ENCODE data around the gene NSG1.

Gene NSG1

GRCh38 chr4:4361883-4362282, 25.0 kb upstream of the NSG1 start:
- no peaks in the 10 kb centered on the region for H3F3A ChIP-seq (ENCODE audit: control insufficient read depth, insufficient read depth)
- no peaks in the 10 kb centered on the region for H3K79me2 ChIP-seq (ENCODE audit: control insufficient read depth, low read length)
- H3K27me3 ChIP-seq (ENCODE audit: control insufficient read depth, low read length), result no peaks in the 10 kb centered on the region
- peaks cover 6% of the 10 kb centered on the region; the same call in 1 of the 2 replicates for H3K9me3 ChIP-seq (ENCODE audit: control insufficient read depth, insufficient read depth, low read length)
- H3K27ac ChIP-seq (ENCODE audit: low read depth, low read length), result no peak overlapping the region
- H3K4me1 ChIP-seq (ENCODE audit: control insufficient read depth, low read length), result no peaks in the 10 kb centered on the region
- H3K4me3 ChIP-seq (ENCODE audit: low read length), result no peak overlapping the region
- no peaks in the 10 kb centered on the region for H3K9me2 ChIP-seq (replicated peaks; ENCODE audit: control insufficient read depth, low read length)
- H3K4me2 ChIP-seq (ENCODE audit: low read length), result no peak overlapping the region
- TF ChIP-seq CTCF (IDR thresholded peaks at IDR 0.05; ENCODE audit: low read depth, low read length, poor library complexity, severe bottlenecking), result no peak
- no peak for TF ChIP-seq EZH2phosphoT487 (IDR thresholded peaks at IDR 0.05; ENCODE audit: borderline replicate concordance, low read length)
- H4K20me1 ChIP-seq (ENCODE audit: control insufficient read depth, insufficient read depth, low read depth, low read length), result no peaks in the 10 kb centered on the region
- no peaks in the 10 kb centered on the region for H3K36me3 ChIP-seq (ENCODE audit: control insufficient read depth, low read length)

GRCh38 chr4:4362991-4363697, 23.8 kb upstream of the NSG1 start:
- Histone ChIP-seq H3K36me3 (ENCODE audit: control insufficient read depth, low read length) (no peaks in the 10 kb centered on the region), H3K9me3 (ENCODE audit: control insufficient read depth, insufficient read depth, low read length) (peaks cover 6% of the 10 kb centered on the region; the same call in 1 of the 2 replicates), H3K4me3 (ENCODE audit: low read length) (no peak overlapping the region), H3K79me2 (ENCODE audit: control insufficient read depth, low read length) (no peaks in the 10 kb centered on the region), H3K27me3 (ENCODE audit: control insufficient read depth, low read length) (no peaks in the 10 kb centered on the region), H3K4me2 (ENCODE audit: low read length) (no peak overlapping the region), H3K27ac (ENCODE audit: low read depth, low read length) (no peak overlapping the region), H3K4me1 (ENCODE audit: control insufficient read depth, low read length) (no peaks in the 10 kb centered on the region), H3F3A (ENCODE audit: control insufficient read depth, insufficient read depth) (no peaks in the 10 kb centered on the region), H4K20me1 (ENCODE audit: control insufficient read depth, insufficient read depth, low read depth, low read length) (no peaks in the 10 kb centered on the region), H3K9me2 (replicated peaks; ENCODE audit: control insufficient read depth, low read length) (no peaks in the 10 kb centered on the region)
- no peak for TF ChIP-seq CTCF (IDR thresholded peaks at IDR 0.05; ENCODE audit: low read depth, low read length, poor library complexity, severe bottlenecking)
- TF ChIP-seq EZH2phosphoT487 (IDR thresholded peaks at IDR 0.05; ENCODE audit: borderline replicate concordance, low read length), result no peak

GRCh38 chr4:4364061-4364460, 22.8 kb upstream of the NSG1 start:
- no peaks in the 10 kb centered on the region for H3K9me2 ChIP-seq (replicated peaks; ENCODE audit: control insufficient read depth, low read length)
- no peak overlapping the region for H3K4me2 ChIP-seq (ENCODE audit: low read length)
- no peaks in the 10 kb centered on the region for H3K79me2 ChIP-seq (ENCODE audit: control insufficient read depth, low read length)
- peaks cover 6% of the 10 kb centered on the region; the same call in 1 of the 2 replicates for H3K9me3 ChIP-seq (ENCODE audit: control insufficient read depth, insufficient read depth, low read length)
- H3F3A ChIP-seq (ENCODE audit: control insufficient read depth, insufficient read depth), result no peaks in the 10 kb centered on the region
- TF ChIP-seq EZH2phosphoT487 (IDR thresholded peaks at IDR 0.05; ENCODE audit: borderline replicate concordance, low read length) (no peak), CTCF (IDR thresholded peaks at IDR 0.05; ENCODE audit: low read depth, low read length, poor library complexity, severe bottlenecking) (no peak)
- H3K4me3 ChIP-seq (ENCODE audit: low read length), result no peak overlapping the region
- H3K4me1 ChIP-seq (ENCODE audit: control insufficient read depth, low read length), result no peaks in the 10 kb centered on the region
- no peaks in the 10 kb centered on the region for H3K36me3 ChIP-seq (ENCODE audit: control insufficient read depth, low read length)
- H3K27ac ChIP-seq (ENCODE audit: low read depth, low read length), result no peak overlapping the region
- no peaks in the 10 kb centered on the region for H3K27me3 ChIP-seq (ENCODE audit: control insufficient read depth, low read length)
- no peaks in the 10 kb centered on the region for H4K20me1 ChIP-seq (ENCODE audit: control insufficient read depth, insufficient read depth, low read depth, low read length)

Data from DOHH2 (cell line).